Hypothalamus (tissue), 51 donors: ENCODE measurements around the gene MBD3.
"Not testable (repeated sequence)": the region's sequence is repeated elsewhere in the genome, so short reads cannot be mapped to it uniquely, and the experiment has no call there.

Source experiments
- DNase-seq, 51 donors: peaks; one replicate each; lab custom pipeline; 2025; lab: John Stamatoyannopoulos, UW

The MBD3 gene

GRCh38 chr19:1553415-1553814 is 39.2 kb downstream of the MBD3 start:
- no peak for DNase-seq

GRCh38 chr19:1551068-1552040 is 41.3 kb downstream of the MBD3 start:
- no peak for DNase-seq

- no peak for DNase-seq
Measured at GRCh38 chr19:1549332-1549945, 43.2 kb downstream of the MBD3 start.

- no peak for DNase-seq
Measured at GRCh38 chr19:1540365-1540925, 52.2 kb downstream of the MBD3 start.

- DNase-seq: not testable (repeated sequence)
Measured at GRCh38 chr19:1539749-1540148, 52.9 kb downstream of the MBD3 start.

GRCh38 chr19:1538978-1539377 is 53.7 kb downstream of the MBD3 start:
- DNase-seq: no peak

GRCh38 chr19:1535699-1536098 is 57.0 kb downstream of the MBD3 start:
- not testable (repeated sequence) for DNase-seq

GRCh38 chr19:1534972-1535371 is 57.7 kb downstream of the MBD3 start:
- no peak for DNase-seq

GRCh38 chr19:1533510-1534150 is 59.0 kb downstream of the MBD3 start:
- no peak for DNase-seq

- no peak for DNase-seq
Measured at GRCh38 chr19:1532003-1532402, 60.7 kb downstream of the MBD3 start.

- DNase-seq: no peak
Measured at GRCh38 chr19:1531587-1531986, 61.1 kb downstream of the MBD3 start.

GRCh38 chr19:1530856-1531255 is 61.8 kb downstream of the MBD3 start:
- not testable (repeated sequence) for DNase-seq

GRCh38 chr19:1529430-1529816 is 63.2 kb downstream of the MBD3 start:
- DNase-seq: no peak

GRCh38 chr19:1528596-1529429 is 63.9 kb downstream of the MBD3 start:
- DNase-seq: no peak

GRCh38 chr19:1527650-1528309 is 64.9 kb downstream of the MBD3 start:
- no peak for DNase-seq

- DNase-seq: no peak
Measured at GRCh38 chr19:1526979-1527649, 65.6 kb downstream of the MBD3 start.

GRCh38 chr19:1526066-1526778 is 66.4 kb downstream of the MBD3 start:
- DNase-seq: no peak

GRCh38 chr19:1525343-1525742 is 67.3 kb downstream of the MBD3 start:
- no peak for DNase-seq

- DNase-seq: no peak
Measured at GRCh38 chr19:1524972-1525325, 67.7 kb downstream of the MBD3 start.
